ENCODE measurements around the gene DYNLT2. TPM values are rescaled to one million over a fixed set of nuclear protein-coding genes. Genes with fewer than 3 reads are reported as not detected.

Gene DYNLT2
- total and polyA plus RNA-seq, 2 of the 13 experiments (the other 11 are each of a cell fraction or from before 2014, with no cell fraction given): 2.1 to 4.3 TPM

DNA sequence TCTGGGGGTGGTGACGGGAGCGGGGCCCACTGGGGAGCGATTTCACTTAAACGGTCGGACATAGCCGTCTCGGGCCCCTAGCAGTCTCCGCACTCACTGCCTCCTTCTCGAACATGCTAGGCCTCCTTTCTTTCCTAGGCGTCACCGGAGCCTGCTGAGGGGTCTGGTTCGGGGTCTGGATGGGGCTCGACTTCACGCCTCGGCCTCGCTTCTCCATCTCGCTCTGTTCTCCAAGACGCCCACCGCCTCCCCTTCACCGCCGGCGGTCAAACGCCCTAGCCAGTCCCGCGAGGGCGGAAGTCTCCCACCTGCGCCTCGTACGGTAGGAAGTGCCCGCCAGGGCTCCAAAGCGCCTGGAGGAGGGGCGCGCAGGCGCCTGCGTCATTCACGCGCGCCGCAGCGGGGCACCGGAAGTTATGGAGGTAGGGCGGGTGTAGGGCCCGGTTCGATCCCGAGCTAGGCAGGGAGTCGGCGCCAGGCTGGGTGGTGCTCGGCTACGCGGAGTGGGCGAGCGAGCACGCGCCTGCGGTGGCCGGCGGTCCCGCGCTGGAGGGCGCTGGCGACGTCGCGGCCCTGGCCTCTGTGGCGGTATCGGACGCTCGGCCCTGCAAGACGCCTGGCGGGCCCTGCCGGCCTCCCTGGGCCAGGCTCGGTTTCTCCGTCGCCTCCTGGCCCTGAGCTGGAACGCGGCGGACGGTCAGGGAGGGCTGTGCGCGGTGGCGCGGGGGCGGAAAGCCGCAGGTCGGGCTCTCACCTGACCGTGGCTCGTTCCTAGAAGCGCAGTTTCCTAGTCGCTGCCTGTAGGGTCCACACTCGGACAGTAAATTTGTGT, at the start of gene DYNLT2, which contains the start of gene ERMARD (continued):
- TF ChIP-seq ELF4 (CRISPR knock-in tag; IDR thresholded peaks at IDR 0.05; ENCODE audit: borderline replicate concordance): peak; percentile 87; the same call in 1 of the 2 replicates
- TF ChIP-seq ZNF337 (CRISPR knock-in tag; IDR thresholded peaks at IDR 0.05; ENCODE audit: borderline replicate concordance, low read depth): peak; percentile 94; the same call in 1 of the 2 replicates
- TF ChIP-seq SKIL (CRISPR knock-in tag; IDR thresholded peaks at IDR 0.05; ENCODE audit: borderline replicate concordance): peak; percentile 81
- TF ChIP-seq ZNF605 (CRISPR knock-in tag; IDR thresholded peaks at IDR 0.05): peak; percentile 99
- TF ChIP-seq HMGA1 (CRISPR knock-in tag; conservative IDR thresholded peaks at IDR 0.05): no peak
- peak; percentile 93 for TF ChIP-seq GZF1 (CRISPR knock-in tag; IDR thresholded peaks at IDR 0.05)
- TF ChIP-seq ZNF496 (CRISPR knock-in tag; IDR thresholded peaks at IDR 0.05; ENCODE audit: insufficient replicate concordance): no peak
- TF ChIP-seq TGIF2 (CRISPR knock-in tag; IDR thresholded peaks at IDR 0.05): peak; percentile 53
- TF ChIP-seq, protein P1, sequence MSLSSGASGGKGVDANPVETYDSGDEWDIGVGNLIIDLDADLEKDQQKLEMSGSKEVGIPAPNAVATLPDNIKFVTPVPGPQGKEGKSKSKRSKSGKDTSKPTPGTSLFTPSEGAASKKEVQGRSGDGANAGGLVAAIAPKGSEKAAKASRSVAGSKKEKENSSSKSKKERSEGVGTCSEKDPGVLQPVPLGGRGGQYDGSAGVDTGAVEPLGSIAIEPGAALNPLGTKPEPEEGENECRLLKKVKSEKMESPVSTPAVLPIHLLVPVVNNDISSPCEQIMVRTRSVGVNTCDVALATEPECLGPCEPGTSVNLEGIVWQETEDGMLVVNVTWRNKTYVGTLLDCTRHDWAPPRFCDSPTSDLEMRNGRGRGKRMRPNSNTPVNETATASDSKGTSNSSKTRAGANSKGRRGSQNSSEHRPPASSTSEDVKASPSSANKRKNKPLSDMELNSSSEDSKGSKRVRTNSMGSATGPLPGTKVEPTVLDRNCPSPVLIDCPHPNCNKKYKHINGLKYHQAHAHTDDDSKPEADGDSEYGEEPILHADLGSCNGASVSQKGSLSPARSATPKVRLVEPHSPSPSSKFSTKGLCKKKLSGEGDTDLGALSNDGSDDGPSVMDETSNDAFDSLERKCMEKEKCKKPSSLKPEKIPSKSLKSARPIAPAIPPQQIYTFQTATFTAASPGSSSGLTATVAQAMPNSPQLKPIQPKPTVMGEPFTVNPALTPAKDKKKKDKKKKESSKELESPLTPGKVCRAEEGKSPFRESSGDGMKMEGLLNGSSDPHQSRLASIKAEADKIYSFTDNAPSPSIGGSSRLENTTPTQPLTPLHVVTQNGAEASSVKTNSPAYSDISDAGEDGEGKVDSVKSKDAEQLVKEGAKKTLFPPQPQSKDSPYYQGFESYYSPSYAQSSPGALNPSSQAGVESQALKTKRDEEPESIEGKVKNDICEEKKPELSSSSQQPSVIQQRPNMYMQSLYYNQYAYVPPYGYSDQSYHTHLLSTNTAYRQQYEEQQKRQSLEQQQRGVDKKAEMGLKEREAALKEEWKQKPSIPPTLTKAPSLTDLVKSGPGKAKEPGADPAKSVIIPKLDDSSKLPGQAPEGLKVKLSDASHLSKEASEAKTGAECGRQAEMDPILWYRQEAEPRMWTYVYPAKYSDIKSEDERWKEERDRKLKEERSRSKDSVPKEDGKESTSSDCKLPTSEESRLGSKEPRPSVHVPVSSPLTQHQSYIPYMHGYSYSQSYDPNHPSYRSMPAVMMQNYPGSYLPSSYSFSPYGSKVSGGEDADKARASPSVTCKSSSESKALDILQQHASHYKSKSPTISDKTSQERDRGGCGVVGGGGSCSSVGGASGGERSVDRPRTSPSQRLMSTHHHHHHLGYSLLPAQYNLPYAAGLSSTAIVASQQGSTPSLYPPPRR (CRISPR knock-in tag; IDR thresholded peaks at IDR 0.05; ENCODE audit: borderline replicate concordance): peak; percentile 65
- TF ChIP-seq ZNF20 (CRISPR knock-in tag; IDR thresholded peaks at IDR 0.05): no peak
- TF ChIP-seq MIXL1 (CRISPR knock-in tag; IDR thresholded peaks at IDR 0.05): peak; percentile 89
- TF ChIP-seq CBX5 (CRISPR knock-in tag; IDR thresholded peaks at IDR 0.05; ENCODE audit: borderline replicate concordance): no peak
- peak; percentile 82 for TF ChIP-seq ZNF670 (CRISPR knock-in tag; IDR thresholded peaks at IDR 0.05; ENCODE audit: borderline replicate concordance)
- TF ChIP-seq ZNF547 (CRISPR knock-in tag; IDR thresholded peaks at IDR 0.05): peak; percentile 97
- TF ChIP-seq ZNF280B (CRISPR knock-in tag; IDR thresholded peaks at IDR 0.05; ENCODE audit: borderline replicate concordance): peak; percentile 74
- TF ChIP-seq ZNF746 (CRISPR knock-in tag; IDR thresholded peaks at IDR 0.05): peak; percentile 91; the same call in 1 of the 2 replicates
- no peak for TF ChIP-seq ZNF484 (CRISPR knock-in tag; IDR thresholded peaks at IDR 0.05; ENCODE audit: borderline replicate concordance, low read depth)
- peak; percentile 87 for TF ChIP-seq FOXM1 (CRISPR knock-in tag; IDR thresholded peaks at IDR 0.05)
- TF ChIP-seq ZNF788 (CRISPR knock-in tag; IDR thresholded peaks at IDR 0.05; ENCODE audit: borderline replicate concordance): peak; percentile 97
- peak; percentile 92; the same call in 1 of the 2 replicates for TF ChIP-seq ZSCAN9 (CRISPR knock-in tag; IDR thresholded peaks at IDR 0.05; ENCODE audit: borderline replicate concordance)

Data from HepG2 (cell line).